GM19240 (cell line): ENCODE data around the gene SERPINB10.
"Not testable (repeated sequence)": the region's sequence is repeated elsewhere in the genome, so short reads cannot be mapped to it uniquely, and the experiment has no call there.

Experiments used
- DNase-seq: peaks from one replicate; pipeline ENCODE4 v3.0.0; 2011; ENCODE audit warnings: low spot score; ENCODE audit not compliant: insufficient read length

Gene SERPINB10

GRCh38 chr18:63890950-63891304, 16.8 kb upstream of the SERPINB10 start:
- no peak for DNase-seq

- DNase-seq = no peak
Measured at GRCh38 chr18:63892566-63892965, 15.2 kb upstream of the SERPINB10 start.

GRCh38 chr18:63894106-63894772, 13.5 kb upstream of the SERPINB10 start:
- DNase-seq = no peak

- no peak for DNase-seq
Measured at GRCh38 chr18:63895190-63895589, 12.6 kb upstream of the SERPINB10 start.

GRCh38 chr18:63897072-63897471, 10.7 kb upstream of the SERPINB10 start:
- no peak for DNase-seq

- no peak for DNase-seq
Measured at GRCh38 chr18:63899206-63899605, 8.6 kb upstream of the SERPINB10 start.

GRCh38 chr18:63903851-63904570, 3.7 kb upstream of the SERPINB10 start:
- no peak for DNase-seq

GRCh38 chr18:63904694-63905093, 3.1 kb upstream of the SERPINB10 start:
- DNase-seq = no peak

- DNase-seq = no peak
Measured at GRCh38 chr18:63905361-63905760, 2.4 kb upstream of the SERPINB10 start.

- DNase-seq = no peak
Measured at GRCh38 chr18:63906056-63906455, 1.7 kb upstream of the SERPINB10 start.

- DNase-seq = no peak
Measured at GRCh38 chr18:63908858-63909257, 1.1 kb downstream of the SERPINB10 start.

GRCh38 chr18:63909870-63910269, 2.1 kb downstream of the SERPINB10 start:
- no peak for DNase-seq

- no peak for DNase-seq
Measured at GRCh38 chr18:63917817-63918216, 10.1 kb downstream of the SERPINB10 start.

- no peak for DNase-seq
Measured at GRCh38 chr18:63922049-63922448, 14.3 kb downstream of the SERPINB10 start.

GRCh38 chr18:63924551-63924950, 16.8 kb downstream of the SERPINB10 start:
- DNase-seq = no peak

GRCh38 chr18:63928331-63928730, 20.6 kb downstream of the SERPINB10 start:
- DNase-seq = no peak

- not testable (repeated sequence) for DNase-seq
Measured at GRCh38 chr18:63929369-63929768, 21.6 kb downstream of the SERPINB10 start.

- no peak for DNase-seq
Measured at GRCh38 chr18:63930773-63931354, 23.1 kb downstream of the SERPINB10 start.

GRCh38 chr18:63936156-63936931, 28.6 kb downstream of the SERPINB10 start:
- peak; percentile 40 for DNase-seq

GRCh38 chr18:63936932-63937393, 29.2 kb downstream of the SERPINB10 start:
- DNase-seq = no peak

- no peak for DNase-seq
Measured at GRCh38 chr18:63940008-63940407, 32.2 kb downstream of the SERPINB10 start.

GRCh38 chr18:63940543-63941050, 32.8 kb downstream of the SERPINB10 start:
- DNase-seq = not testable (repeated sequence)
